ENCODE data around the gene PARVA.

- no peak for TF ChIP-seq CTCF (IDR thresholded peaks at IDR 0.05)
- no peak for TF ChIP-seq POLR2A (IDR thresholded peaks at IDR 0.05)
Observed at GRCh38 chr11:12552692-12553091, 175.3 kb downstream of the PARVA start.

Data from lower leg skin (tissue), 3 donors.